Measurements from ENCODE around the gene ANTKMT.
"Not testable (repeated sequence)": the region's sequence is repeated elsewhere in the genome, so short reads cannot be mapped to it uniquely, and the experiment has no call there.

The ANTKMT gene

DNA sequence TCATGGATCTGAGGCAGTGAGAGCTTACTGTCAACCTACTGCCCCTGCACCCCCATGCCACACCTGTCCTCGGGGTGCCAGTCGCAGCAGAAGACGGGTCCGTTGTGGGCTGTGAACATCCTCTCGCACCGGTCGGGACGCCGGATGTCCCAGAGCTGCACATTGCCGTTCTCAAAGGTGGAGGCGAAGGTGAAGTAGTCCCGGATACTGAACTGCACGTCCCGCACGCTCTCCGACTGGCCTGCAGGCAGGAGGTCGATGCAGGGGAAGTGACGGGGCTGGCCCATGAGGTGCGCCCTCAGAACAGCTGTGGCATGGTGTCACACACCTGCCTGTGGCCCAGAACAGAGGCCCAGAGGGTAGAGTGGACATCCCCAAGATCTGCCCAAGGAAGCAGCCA, 33.4 kb upstream of the ANTKMT start:
- H3K27ac ChIP-seq (replicated peaks), result no peak overlapping the region
- peaks cover 4% of the 10 kb centered on the region for H3K27me3 ChIP-seq (ENCODE audit: insufficient read depth, poor library complexity, severe bottlenecking)
- DNase-seq (ENCODE audit: low read depth in 1 of 2, low spot score in 1 of 2), result no peak
- TF ChIP-seq POLR2AphosphoS5 (IDR thresholded peaks at IDR 0.05; ENCODE audit: low read depth) (no peak), GABPA (IDR thresholded peaks at IDR 0.05; ENCODE audit: low read depth) (no peak)
- TF ChIP-seq, protein P1, sequence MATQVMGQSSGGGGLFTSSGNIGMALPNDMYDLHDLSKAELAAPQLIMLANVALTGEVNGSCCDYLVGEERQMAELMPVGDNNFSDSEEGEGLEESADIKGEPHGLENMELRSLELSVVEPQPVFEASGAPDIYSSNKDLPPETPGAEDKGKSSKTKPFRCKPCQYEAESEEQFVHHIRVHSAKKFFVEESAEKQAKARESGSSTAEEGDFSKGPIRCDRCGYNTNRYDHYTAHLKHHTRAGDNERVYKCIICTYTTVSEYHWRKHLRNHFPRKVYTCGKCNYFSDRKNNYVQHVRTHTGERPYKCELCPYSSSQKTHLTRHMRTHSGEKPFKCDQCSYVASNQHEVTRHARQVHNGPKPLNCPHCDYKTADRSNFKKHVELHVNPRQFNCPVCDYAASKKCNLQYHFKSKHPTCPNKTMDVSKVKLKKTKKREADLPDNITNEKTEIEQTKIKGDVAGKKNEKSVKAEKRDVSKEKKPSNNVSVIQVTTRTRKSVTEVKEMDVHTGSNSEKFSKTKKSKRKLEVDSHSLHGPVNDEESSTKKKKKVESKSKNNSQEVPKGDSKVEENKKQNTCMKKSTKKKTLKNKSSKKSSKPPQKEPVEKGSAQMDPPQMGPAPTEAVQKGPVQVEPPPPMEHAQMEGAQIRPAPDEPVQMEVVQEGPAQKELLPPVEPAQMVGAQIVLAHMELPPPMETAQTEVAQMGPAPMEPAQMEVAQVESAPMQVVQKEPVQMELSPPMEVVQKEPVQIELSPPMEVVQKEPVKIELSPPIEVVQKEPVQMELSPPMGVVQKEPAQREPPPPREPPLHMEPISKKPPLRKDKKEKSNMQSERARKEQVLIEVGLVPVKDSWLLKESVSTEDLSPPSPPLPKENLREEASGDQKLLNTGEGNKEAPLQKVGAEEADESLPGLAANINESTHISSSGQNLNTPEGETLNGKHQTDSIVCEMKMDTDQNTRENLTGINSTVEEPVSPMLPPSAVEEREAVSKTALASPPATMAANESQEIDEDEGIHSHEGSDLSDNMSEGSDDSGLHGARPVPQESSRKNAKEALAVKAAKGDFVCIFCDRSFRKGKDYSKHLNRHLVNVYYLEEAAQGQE (IDR thresholded peaks at IDR 0.05; ENCODE audit: insufficient replicate concordance, low read depth), result no peak
- TF ChIP-seq, protein P2, sequence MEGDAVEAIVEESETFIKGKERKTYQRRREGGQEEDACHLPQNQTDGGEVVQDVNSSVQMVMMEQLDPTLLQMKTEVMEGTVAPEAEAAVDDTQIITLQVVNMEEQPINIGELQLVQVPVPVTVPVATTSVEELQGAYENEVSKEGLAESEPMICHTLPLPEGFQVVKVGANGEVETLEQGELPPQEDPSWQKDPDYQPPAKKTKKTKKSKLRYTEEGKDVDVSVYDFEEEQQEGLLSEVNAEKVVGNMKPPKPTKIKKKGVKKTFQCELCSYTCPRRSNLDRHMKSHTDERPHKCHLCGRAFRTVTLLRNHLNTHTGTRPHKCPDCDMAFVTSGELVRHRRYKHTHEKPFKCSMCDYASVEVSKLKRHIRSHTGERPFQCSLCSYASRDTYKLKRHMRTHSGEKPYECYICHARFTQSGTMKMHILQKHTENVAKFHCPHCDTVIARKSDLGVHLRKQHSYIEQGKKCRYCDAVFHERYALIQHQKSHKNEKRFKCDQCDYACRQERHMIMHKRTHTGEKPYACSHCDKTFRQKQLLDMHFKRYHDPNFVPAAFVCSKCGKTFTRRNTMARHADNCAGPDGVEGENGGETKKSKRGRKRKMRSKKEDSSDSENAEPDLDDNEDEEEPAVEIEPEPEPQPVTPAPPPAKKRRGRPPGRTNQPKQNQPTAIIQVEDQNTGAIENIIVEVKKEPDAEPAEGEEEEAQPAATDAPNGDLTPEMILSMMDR (IDR thresholded peaks at IDR 0.05; ENCODE audit: insufficient read depth, low read length), result no peak
- no peak overlapping the region for H3K4me3 ChIP-seq (replicated peaks; ENCODE audit: insufficient read depth, low read length)

DNA sequence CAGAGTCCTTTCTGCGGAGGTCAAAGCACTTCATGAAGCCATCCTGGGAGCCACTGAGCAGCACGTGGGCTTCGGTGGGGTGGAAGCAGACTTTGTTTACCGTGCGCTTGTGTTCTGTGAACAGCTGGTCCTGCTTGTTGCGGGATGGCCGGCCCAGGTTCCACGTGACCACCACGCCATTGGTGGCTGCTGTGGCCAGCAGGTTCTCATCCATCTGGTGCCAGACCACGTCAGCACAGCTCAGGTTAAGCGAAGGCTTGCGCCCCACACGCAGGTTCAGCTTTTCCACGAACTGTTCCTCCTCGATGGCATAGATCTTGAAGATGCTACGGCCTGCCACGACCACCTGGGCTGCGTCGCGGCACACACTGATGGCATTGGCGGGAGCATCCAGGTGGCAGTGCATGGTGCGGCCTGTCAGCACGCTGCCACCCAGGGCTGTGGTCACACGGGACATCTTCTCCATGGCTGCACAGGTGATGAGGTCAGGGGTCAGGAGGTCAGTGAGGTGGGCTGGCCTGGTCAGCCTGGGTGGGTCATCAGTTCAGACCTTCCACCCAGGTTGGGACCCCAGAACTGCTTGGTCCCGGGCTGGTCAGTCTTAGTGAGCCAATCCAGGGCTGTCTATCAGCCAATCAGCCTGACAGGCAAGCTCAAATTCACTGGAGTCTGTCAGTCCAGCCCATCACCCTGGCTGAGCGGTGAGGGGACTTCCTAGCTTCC, 31.6 kb upstream of the ANTKMT start:
- Histone ChIP-seq H3K4me3 (replicated peaks; ENCODE audit: insufficient read depth, low read length) (peak overlapping the region; percentile 90), H3K27ac (replicated peaks) (peak overlapping the region; percentile 89), H3K27me3 (ENCODE audit: insufficient read depth, poor library complexity, severe bottlenecking) (peaks cover 18% of the 10 kb centered on the region)
- TF ChIP-seq POLR2AphosphoS5 (IDR thresholded peaks at IDR 0.05; ENCODE audit: low read depth) (no peak), SPI1 (IDR thresholded peaks at IDR 0.05; ENCODE audit: borderline replicate concordance, low read depth) (no peak), GABPA (IDR thresholded peaks at IDR 0.05; ENCODE audit: low read depth) (no peak)
- TF ChIP-seq, protein P2 (IDR thresholded peaks at IDR 0.05; ENCODE audit: insufficient read depth, low read length), result no peak
- TF ChIP-seq, protein P1 (IDR thresholded peaks at IDR 0.05; ENCODE audit: insufficient replicate concordance, low read depth), result no peak
- no peak for DNase-seq (ENCODE audit: low read depth in 1 of 2, low spot score in 1 of 2)

DNA sequence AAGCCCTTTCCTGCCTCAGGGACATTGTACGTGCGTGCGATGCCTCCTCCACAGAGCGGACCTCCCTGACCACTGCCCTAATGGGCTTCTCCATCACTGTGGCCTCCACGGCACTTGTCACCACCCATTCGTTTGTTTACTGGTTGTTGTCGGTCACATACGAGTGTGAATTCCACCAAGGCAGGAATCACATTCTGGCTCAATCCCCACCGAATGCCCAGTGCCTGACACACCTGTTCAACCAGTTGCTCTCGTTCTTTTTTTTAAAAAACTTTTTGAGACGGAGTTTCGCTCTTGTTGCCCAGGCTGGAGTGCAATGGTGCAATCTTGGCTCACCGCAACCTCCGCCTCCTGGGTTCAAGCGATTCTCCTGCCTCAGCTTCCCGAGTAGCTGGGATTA, 29.7 kb upstream of the ANTKMT start:
- H3K27me3 ChIP-seq (ENCODE audit: insufficient read depth, poor library complexity, severe bottlenecking), result peaks cover 34% of the 10 kb centered on the region
- DNase-seq (ENCODE audit: low read depth in 1 of 2, low spot score in 1 of 2); H3K4me3 ChIP-seq (replicated peaks; ENCODE audit: insufficient read depth, low read length); H3K27ac ChIP-seq (replicated peaks): not testable (repeated sequence)

DNA sequence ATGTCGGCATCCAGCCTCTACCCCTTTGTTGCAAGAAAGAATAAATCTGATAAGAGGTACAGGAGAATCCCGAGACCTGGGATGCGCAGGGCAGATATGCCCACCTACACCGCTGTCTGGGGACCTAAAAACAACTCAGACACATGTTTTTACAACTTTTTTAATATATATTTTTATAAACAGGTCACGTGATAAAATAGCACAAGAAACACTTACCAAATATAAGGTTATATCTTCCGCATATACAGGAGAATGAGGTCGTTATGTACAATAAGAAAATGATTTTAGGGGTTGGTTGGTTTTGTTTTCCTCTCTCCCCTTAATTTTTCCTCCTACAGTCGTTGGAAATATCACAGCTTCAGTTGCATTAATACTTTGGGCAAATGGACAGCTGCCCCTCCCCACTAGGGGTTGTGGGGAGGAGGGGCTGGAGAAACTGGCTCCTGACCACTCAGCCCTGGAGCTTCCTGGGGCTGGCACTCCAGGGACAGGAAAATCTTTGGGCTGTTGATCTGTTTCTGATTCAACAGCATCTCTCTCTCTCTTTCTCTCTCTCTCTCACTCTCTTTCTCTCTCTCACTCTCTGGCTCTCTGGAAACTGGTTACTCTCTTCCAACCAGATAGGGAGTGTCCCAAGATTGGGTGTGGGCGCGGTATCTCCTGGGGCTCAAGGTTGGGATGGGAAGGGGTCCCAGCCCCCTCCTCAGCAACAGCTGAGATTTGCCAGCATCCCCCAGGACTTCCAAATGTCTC, 28.4 kb upstream of the ANTKMT start:
- H3K27ac ChIP-seq (replicated peaks), result no peak overlapping the region
- peaks cover 36% of the 10 kb centered on the region for H3K27me3 ChIP-seq (ENCODE audit: insufficient read depth, poor library complexity, severe bottlenecking)
- TF ChIP-seq, protein P1 (IDR thresholded peaks at IDR 0.05; ENCODE audit: insufficient replicate concordance, low read depth), result no peak
- TF ChIP-seq SPI1 (IDR thresholded peaks at IDR 0.05; ENCODE audit: borderline replicate concordance, low read depth) (no peak), GABPA (IDR thresholded peaks at IDR 0.05; ENCODE audit: low read depth) (no peak), POLR2AphosphoS5 (IDR thresholded peaks at IDR 0.05; ENCODE audit: low read depth) (no peak)
- TF ChIP-seq, protein P2 (IDR thresholded peaks at IDR 0.05; ENCODE audit: insufficient read depth, low read length), result no peak
- DNase-seq (ENCODE audit: low read depth in 1 of 2, low spot score in 1 of 2), result no peak
- no peak overlapping the region for H3K4me3 ChIP-seq (replicated peaks; ENCODE audit: insufficient read depth, low read length)

All from HL-60 (cell line).